ENCODE results near the gene HS3ST5.

DNA sequence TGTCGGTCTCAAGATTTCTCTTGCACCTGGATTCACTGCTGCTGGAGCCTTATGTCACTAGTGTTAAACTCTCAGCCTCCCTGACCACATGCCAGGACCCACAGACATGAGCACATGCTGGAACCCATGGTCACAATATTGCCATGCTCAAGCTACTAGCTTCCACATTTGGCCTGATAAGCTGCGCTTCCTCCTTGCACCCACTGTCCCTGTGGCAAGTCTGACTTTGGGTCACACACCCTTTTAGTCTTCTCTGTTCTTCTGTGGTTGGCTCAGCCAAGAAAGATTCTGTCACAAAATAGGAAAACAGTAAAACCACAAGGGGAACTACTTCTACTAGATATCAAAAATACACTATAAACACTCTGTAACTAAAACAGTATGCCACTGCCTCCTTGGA, 303.0 kb downstream of the HS3ST5 start:
- TF ChIP-seq, protein P1, sequence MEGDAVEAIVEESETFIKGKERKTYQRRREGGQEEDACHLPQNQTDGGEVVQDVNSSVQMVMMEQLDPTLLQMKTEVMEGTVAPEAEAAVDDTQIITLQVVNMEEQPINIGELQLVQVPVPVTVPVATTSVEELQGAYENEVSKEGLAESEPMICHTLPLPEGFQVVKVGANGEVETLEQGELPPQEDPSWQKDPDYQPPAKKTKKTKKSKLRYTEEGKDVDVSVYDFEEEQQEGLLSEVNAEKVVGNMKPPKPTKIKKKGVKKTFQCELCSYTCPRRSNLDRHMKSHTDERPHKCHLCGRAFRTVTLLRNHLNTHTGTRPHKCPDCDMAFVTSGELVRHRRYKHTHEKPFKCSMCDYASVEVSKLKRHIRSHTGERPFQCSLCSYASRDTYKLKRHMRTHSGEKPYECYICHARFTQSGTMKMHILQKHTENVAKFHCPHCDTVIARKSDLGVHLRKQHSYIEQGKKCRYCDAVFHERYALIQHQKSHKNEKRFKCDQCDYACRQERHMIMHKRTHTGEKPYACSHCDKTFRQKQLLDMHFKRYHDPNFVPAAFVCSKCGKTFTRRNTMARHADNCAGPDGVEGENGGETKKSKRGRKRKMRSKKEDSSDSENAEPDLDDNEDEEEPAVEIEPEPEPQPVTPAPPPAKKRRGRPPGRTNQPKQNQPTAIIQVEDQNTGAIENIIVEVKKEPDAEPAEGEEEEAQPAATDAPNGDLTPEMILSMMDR (IDR thresholded peaks at IDR 0.05 in 8 of 11, conservative IDR thresholded peaks at IDR 0.05 in 3 of 11): no peak
- TF ChIP-seq POLR2A (IDR thresholded peaks at IDR 0.05): no peak
